OCI-M2 (cell line): Measurements from ENCODE around the gene DCDC2C.

Experiments
- DNase-seq: peaks from one replicate; lab custom pipeline; 2025; ENCODE audit not compliant: unreplicated experiment; lab: John Stamatoyannopoulos, UW

Gene DCDC2C

DNA sequence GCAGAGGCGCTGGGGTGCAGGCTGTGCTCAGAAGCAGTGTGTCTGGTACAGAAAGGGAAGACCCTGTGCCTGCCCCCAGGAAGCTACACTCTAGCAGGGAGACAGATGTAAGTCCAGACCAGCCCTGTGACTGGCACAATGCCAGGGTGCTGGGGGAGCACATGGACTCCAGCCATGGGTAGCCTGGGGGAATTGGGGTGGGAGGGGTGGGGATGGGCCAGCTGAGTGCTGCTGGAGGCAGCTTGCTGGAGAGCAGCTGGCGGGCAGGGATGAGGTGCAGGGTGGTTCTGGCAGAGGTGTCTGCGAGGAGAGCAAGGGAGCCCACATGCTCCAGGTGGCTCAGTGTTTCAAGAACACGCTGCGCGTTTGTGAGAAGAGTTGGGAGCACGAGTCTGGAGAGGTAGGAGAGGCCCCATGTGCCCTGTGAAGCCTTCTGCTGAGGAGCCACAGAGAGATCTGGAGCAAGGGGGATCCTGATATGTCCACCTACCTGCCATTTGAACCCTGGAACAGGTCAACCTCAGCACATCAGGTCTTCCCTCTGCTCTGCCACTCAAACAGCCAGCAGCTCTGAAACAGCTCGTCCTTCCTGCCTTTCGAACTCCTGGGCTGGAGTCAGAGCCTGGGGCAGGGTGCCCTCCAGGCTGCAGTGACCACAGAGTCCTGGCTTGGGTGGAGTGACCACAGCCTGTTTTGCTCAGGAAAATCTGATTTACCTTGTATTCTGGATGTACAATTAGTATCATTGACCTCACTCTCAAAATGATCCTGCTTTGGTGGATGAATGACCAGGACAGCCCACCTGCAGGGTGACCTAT, 30.3 kb upstream of the DCDC2C start:
- DNase-seq, result no peak

DNA sequence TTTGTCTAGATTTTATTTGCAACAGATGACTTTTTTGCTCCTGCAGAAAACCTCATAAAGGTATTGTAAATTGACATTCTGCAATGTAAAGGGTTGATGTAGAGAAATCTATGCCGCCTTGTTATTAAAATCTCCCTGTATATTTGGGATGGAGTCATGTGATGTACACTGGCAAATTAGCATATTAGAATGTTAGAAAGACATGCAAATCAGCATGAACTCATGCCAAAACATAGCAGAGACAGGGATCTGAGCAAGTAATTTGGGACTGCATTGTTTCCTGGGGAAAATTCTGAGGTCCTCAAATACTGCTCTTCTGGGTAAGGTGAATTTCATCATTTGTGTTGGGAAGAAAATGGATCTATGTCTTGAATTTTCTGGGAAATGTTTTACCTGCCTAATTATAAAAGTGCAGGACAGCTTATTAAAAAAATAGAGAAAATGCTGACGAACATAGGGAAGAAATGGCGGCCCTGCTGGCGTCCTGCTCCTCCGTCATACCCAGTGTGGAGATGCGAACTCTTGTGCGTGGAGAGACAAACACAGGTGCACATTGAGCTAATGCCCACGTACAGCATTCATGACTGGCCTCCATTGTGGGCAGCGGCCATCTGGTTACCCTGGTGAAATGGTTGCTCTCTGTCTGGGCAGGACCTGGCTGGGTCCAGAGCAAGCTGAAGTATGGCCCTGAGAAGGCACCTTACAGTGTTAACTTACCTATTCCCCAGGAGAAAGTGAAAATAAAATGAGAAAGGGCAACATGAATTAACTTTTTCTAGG, 29.1 kb upstream of the DCDC2C start:
- no peak for DNase-seq

DNA sequence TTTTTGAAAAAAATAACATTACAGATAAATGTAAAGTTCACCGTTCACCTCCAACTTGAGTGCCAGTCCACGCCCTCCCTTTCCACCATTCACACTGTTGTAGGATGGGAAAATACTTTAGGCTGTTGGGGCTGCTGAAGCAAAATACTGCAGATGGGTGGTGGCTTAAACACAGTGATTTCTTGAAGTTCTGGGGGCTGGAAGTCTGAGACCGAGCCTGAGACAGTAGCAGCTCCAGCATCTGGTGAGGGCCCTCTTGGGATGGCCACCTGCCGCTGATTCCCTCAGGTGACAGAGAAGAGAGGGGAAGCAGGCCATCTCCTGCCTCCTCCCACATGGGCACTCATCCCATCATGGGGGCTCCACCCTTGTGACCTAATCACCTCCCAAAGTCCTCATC, 27.7 kb upstream of the DCDC2C start:
- DNase-seq, result no peak

DNA sequence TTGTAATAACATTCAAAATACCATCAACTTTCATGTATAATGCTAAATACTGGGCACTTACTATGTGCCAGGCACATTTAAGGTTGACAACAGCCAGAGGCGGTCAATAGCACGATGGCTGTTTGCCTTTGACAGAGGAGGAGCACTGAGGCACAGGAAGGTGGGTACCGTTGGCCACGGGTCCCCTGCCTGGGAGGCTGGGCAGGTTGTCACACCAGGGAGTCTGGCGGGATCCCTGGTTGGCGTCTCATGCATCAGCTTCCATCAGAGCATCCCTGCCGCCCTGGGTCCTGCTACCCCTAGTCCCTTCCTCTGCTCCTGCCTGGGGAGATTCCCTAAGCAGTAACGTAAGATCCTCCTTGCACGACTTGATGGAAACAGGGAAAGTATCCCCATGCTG, 25.9 kb upstream of the DCDC2C start:
- no peak for DNase-seq

DNA sequence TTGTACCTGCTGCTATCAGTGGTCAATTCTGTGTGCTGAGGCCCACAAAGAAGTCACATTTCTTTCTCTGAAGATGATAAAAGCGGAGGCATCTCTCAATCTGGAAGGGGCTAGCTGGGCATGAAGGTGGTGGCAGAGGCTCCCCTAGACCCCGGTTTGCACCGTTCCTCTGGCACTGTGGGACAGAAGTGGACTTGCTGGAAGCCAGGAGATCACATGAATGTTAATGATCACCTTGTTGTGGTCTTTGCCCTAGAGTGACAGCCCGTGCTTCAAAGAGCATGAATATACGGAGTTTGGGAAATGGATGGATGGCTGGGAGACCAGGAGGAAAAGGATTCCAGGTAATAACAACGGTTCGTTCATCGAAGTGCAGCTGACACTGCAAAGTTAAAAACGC, 25.2 kb upstream of the DCDC2C start:
- DNase-seq, result no peak

DNA sequence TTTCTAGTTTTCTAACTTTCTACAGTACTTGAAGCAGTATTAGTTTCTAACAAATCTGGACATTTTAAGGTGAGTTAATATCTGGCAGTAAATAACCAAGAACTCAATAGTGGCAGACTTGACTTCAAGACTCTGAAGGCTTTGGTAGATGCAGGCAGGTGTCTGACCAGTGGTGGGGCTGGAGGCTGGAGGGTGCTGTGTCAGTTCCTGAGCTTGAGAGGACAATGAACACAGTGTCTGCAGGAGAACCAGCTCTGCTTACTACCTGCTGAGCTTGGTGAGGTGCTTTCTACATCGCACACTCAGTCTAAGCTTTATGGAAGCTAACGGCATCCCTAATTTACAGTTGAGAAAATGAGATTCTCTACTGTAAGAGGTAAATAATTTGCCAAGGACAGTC, 24.2 kb upstream of the DCDC2C start:
- DNase-seq, result no peak

DNA sequence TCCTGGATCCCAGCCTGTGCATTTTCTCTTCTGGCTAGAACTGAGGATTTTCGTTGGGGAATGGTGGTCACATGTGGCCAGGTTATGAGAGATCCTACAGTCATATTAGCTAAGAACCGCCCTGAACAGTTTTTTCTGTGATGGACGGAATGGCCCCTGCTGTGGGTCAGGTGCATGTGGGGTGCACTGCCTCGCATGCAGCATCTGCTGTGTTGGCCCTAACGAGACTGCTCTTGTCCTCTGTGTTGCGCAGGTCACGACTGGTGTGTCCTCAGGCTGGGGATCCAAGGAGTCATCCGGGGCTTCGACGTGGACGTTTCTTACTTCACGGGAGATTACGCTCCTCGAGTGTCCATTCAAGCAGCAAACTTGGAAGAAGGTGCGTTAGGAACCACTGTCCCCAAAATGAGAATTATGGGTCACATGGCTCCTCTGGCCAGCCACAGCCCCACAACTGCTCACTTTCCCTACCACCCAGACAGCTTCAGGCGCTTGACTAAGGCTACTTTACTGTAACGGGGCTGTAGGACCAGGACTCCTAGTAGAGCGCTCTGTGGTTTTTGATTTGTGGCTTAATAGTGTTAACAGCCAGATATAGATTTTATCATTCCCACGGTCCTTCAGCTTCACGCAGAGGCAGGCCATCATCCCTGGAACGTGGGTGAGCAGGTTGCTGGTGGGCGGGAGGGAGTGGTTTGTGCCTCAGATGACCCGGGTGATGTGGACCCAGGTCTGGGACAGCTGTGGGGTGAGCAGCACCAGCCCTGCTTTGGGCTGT, 23.6 kb upstream of the DCDC2C start:
- DNase-seq, result no peak

DNA sequence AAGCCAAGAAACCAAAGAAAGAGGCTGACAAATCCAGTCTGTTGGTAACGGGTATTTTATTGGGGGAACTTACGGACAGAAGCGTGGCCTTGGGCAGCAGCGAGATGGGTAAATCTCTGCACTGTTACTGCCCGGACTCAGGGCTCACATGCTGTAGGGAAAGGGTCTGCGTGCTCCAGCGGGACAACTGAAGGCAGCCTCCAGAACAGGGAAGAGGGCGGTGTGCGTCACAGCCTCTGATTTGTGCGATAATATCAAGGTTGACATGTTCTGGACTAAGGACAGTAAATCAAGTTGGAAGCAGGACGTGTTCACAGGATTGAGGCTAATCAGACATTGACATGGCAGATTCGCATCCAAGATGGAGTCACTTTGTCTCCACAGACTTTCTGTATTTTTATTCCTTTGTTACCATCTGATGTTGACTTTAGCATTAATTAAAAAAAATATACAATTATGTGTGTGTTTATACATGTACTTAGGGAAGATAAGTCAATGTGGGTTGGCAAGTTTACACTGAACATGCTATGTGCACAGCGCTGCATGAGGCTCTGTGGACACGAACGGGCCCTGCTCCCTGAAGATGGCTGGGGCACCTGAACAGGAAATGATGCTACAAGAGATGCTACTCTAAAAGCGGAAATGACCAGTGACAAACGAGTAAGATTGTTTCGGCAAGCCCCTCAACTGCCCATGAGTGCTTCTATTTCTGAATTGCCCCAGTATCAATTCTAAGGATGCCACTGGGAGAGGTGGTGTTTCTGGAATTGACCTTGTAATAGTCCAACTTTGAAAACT, 22.6 kb upstream of the DCDC2C start:
- DNase-seq, result no peak

DNA sequence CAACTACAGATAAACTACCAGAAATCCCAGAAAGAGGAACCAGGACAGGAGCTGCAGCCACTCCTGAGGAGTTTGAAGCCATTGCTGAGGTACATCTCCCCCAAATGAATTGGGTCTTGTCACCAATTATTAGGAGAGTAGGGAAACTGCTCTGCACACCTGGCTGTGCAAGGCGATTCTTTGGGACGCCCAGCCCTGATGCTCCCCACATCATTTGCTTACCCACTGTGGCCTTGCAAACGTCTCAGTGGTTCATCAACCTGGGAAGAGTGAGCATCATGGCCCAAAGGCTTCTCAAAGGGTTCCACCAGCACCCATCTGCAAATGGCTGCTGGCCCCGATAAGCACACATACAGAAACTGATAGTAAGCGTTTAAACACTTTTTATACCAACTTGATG, 21.8 kb upstream of the DCDC2C start:
- no peak for DNase-seq

DNA sequence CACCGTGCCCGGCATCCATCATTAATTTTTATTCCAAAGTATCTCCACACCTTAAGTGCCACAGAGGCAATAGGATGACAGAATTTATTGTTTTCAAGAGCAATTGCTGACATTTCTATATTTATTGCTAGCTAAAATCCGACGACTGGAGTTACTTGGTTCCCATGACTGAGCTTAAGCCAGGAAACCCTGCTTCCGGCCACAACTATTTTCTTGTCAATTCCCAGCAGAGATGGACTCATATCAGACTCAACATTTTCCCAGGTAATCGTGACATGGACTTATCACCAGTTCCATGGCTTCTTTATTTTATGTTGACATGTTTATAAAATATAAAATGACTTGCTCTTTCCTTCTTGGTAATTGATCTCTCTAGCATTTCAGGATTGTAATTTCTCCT, 20.6 kb upstream of the DCDC2C start:
- no peak for DNase-seq

DNA sequence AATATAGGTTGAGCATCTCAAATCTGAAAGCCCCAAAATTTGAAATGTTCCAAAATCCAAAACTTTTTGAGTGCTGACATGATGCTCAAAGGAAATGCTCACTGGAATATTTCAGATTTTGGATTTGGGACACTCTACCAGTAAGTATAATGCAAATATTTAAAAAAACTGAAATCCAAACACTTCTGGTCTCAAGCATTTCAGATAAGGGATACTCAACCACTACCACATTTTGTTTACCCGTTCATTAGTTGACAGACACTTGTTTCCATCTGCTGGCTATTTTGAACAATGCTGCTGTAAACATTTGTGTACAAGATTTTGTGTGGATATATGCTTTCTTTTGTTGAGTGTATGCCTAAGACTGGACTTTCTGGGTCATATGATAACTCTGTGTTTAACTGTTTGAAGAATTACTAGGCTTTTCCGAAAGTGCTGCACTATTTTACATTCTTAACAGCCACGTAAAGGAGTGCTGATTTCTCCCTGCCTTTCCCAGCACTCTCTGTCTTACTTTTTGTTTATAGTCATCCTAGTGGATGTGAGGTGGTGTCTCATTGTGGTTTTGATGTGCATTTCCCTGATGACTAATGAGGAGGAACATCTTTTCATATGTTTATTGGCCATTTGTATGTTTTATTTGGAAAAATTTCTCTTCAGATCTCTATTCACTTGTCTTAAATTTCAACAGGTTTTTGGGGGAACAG, 19.5 kb upstream of the DCDC2C start:
- DNase-seq, result no peak

DNA sequence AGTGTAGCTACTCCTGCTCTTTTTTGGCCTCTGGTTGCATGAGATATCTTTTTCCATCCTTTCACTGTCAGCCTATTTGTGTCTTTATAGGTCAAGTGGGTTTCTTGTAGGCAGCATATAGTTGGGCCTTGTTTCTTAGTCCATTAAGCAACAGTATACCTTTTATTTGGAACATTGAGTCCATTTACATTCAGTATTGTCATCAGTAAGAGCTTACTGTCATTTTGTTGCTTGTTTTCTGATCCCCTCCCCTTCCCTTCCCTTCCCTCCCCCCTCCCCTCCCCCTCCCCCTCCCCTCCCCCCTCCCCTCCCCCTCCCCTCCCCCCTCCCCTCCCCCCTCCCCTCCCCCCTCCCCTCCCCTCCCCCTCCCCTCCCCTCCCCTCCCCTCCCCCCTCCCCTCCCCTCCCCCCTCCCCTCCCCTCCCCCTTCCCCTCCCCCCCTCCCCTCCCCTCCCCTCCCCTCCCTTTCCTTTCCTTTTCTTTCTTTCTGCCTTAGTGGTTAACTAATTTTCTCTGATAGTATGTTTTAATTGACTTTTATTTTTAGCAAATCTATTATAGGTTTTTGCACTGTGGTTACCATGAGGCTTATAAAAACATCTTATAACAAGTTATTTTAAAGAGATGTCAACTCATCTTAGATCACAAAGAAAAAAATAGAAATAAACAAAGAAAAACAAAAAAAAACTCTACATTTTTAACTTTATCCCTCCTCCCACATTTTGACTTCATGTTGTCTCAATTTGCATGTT, 13.2 kb upstream of the DCDC2C start:
- no peak for DNase-seq

DNA sequence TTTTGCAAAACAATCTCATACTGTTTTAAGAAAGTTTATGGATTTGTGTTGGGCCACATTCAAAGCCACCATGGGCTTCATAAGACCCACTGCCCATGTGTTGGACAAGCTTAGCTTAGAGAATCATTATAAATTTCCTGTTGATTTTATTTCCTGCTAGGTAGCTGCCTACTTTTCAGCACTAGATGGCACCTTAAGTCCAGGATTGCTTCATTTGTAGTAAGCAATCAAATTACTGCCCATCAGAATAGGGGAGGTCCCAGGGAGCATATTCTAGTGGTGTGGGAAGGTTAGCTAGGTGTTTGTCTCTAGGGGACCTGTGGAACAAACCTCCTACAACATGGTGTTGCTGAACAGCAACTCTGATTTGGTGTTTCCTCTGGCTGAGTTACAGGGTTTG, 11.0 kb upstream of the DCDC2C start:
- DNase-seq, result no peak

DNA sequence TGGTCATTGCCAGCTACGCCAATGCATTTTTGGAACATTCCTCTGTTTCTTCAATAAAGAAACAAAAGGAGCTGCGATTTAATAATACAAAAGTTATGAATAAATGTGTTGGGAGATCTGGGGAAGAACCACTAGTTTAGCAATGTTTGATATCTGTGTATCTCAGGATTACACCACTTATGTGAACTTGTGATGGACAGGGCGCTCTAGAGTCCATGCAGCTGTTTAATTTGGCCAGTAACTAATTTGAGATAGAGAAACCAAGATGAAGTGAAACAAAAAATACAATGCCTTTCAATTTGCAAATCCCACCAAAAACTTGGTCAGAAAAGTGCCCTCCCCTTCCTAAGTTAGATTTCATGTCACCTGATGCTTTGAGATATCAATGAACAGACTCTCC, 6.8 kb upstream of the DCDC2C start:
- DNase-seq, result no peak

DNA sequence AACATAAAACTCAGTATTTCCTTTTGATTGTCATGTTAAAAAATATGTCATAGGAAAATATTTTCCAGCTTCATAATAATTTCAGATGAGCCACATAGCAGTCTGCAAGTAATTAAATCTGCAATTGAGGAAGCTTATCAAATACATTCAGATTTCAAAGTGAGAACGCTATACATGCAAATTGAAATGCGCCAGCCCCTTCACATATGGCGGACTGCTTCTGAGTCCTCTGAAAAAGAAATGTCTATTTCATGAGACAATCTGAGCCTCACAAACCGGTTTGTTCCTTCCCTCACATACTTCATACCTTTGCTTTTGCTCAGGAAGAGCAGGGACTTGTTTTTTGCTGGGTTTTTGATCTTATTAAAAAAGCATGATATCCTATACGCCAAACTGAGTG, 2.3 kb upstream of the DCDC2C start:
- DNase-seq, result no peak

DNA sequence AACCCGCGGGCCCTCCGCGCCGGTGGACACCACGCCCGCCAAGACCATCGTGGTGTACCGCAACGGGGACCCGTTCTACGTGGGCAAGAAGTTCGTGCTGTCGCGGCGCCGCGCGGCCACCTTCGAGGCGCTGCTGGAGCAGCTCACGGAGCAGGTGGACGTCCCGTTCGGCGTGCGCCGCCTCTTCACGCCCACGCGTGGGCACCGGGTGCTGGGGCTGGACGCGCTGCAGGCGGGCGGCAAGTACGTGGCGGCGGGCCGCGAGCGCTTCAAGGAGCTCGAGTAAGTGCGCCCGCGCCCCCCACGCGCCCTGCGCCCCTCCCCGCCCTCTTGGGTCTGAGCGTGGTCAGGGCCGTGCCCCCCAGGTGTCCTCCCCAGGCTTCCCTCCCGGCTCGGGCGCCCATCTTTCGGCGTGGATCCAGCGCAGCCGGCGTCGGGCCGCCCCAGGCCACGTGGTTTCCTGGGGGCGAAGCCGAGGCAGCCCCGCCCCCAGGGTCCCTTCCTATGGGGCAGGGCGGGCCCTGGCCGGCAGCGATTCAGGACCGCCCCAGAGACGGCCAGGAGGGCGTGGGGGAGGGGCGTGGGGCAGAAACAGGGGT, 481 bp downstream of the DCDC2C start:
- no peak for DNase-seq

DNA sequence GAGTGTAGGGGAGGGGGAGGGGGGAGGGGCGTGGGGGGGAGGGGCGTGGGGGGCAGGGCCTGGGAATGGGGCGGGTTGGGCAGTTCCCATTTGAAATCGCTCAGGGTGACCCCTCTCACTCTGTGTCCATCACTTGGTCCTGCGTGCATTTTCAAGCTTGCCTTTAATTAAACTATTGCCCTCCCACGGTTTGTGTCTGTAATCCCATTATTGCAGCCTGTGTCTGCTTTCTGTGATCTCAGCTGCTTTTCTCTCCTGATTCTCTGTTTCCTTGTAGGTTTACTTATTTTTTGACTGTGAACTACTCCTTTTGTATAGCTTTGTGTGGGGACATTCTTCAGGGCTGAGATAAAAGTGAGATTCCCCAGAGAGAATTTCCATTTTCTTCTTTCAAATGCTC, 1.3 kb downstream of the DCDC2C start:
- no peak for DNase-seq

DNA sequence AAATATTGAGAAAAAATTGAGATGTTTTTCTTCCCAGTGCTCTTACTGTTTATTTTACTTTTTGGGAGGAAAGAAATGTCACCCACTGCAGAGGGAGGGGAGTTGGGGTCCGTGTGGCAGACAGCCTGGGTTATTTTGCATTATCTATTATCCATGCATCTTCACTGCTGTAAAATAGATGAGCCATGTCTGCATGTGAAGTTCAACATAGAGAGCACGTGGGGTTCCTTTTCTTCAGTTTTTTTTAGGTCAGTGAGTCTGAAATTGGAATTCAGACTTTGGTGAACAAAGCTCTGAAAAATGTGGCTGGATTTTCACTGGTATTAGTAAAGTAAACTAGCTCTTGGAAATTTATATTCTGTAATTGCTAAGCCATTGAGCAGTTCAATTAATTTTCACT, 2.4 kb downstream of the DCDC2C start:
- DNase-seq, result no peak

DNA sequence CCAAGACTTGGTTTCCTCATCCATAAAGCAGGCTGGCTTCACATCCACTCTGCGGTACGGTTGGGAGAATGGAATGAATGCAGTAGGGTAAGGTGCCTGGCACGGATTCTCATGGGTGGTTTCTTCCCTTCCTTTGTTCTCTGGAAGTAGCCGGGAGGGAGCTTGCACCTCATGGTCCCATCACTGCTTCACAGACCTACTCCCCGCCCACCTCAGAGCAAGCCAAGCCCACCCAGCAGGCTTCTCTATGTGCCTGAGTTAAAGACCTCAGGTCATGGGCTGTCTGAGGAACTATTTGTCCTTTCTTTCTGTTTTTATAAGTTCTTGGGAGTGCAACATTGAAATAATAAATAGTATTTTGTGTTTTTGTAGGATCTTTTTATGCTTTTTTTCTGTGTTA, 3.5 kb downstream of the DCDC2C start:
- DNase-seq, result no peak
